ENCODE data around the gene ICOSLG. TPM values are rescaled to one million over a fixed set of nuclear protein-coding genes. Genes with fewer than 3 reads are reported as not detected.
A peak's percentile ranks its signal among the peaks of the same experiment; 100 is the strongest.
"Not testable (repeated sequence)": the region's sequence is repeated elsewhere in the genome, so short reads cannot be mapped to it uniquely, and the experiment has no call there.

Gene ICOSLG, protein sequence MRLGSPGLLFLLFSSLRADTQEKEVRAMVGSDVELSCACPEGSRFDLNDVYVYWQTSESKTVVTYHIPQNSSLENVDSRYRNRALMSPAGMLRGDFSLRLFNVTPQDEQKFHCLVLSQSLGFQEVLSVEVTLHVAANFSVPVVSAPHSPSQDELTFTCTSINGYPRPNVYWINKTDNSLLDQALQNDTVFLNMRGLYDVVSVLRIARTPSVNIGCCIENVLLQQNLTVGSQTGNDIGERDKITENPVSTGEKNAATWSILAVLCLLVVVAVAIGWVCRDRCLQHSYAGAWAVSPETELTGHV
- total RNA-seq, result 2.6 TPM

DNA sequence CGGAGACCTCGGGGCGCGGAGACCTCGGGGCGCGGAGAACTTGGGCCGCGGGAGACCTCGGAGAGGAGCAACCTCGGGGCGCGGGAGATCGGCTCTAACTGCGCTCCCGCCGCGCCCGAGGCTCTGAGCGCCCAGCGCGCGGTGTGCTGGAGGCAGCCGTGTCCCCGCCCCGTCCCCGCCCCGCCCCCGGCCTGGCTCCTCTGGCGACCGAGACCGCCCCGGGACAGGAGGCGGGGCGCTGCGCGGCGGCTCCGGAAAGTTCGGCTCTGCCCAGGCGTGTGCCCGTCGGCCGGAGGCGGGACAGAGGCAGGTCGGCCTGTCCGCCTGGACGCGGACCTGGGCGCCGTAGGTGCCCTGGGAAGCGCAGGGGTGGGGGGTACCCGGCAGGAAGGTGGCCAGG lies at the start of gene ICOSLG:
Gene ICOSLG, minus strand, starts transcription at position 102 of the 400 bp plus-strand sequence. CDS start 126 bp downstream, outside the sequence.
- H3K27ac ChIP-seq (ENCODE audit: low read depth, low read length); H3K4me3 ChIP-seq (ENCODE audit: low read length in 3 of 3); H3K9ac ChIP-seq (ENCODE audit: low read depth in 1 of 3, low read length in 3 of 3); H3K9me3 ChIP-seq (ENCODE audit: control insufficient read depth in 3 of 3, low read length in 3 of 3); H3K4me1 ChIP-seq (ENCODE audit: control insufficient read depth in 3 of 3, insufficient read depth in 3 of 3, low read length in 3 of 3); H3K36me3 ChIP-seq (ENCODE audit: control insufficient read depth in 3 of 3, insufficient read depth in 3 of 3, low read length in 3 of 3); H3K27me3 ChIP-seq (ENCODE audit: control insufficient read depth in 3 of 3, insufficient read depth in 3 of 3, low read length in 3 of 3): not testable (repeated sequence)

DNA sequence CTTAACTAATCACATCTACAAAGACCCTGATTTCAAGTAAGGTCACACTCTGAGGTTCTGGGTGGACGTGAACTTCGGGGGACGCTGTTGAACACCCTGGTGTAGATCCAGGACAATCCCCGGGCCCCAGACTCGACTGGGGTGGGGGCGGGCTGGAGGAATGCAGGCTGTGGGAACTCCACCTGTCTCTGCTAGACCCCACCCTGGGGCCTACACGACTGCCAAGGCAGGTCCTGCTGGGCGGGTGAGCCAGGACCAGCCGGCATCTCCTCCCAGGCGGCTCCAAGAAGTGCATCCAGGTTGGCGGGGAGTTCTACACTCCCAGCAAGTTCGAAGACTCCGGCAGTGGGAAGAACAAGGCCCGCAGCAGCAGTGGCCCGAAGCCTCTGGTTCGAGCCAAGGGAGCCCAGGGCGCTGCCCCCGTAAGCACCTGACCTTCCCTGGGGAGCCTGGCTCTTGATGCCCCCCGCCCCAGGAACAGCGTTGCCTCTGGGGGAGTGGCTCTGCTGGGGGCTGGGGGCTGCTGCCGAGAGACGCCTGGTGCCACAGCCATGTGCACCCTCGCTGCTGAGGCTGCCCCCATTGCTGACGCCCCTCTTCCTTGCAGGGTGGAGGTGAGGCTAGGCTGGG lies 48.8 kb upstream of the ICOSLG start:
- Histone ChIP-seq H3K9ac (ENCODE audit: low read depth in 1 of 3, low read length in 3 of 3) (no peak overlapping the region), H3K27me3 (ENCODE audit: control insufficient read depth in 3 of 3, insufficient read depth in 3 of 3, low read length in 3 of 3) (peaks cover 14 to 39% (median 27%) of the 10 kb centered on the region in 3 donors), H3K36me3 (ENCODE audit: control insufficient read depth in 3 of 3, insufficient read depth in 3 of 3, low read length in 3 of 3) (no peaks in the 10 kb centered on the region), H3K9me3 (ENCODE audit: control insufficient read depth in 3 of 3, low read length in 3 of 3) (no peaks in the 10 kb centered on the region), H3K4me1 (ENCODE audit: control insufficient read depth in 3 of 3, insufficient read depth in 3 of 3, low read length in 3 of 3) (peaks cover 0 to 3% (median 2%) of the 10 kb centered on the region in 3 donors), H3K4me3 (ENCODE audit: low read length in 3 of 3) (no peak overlapping the region), H3K27ac (ENCODE audit: low read depth, low read length) (no peak overlapping the region)

DNA sequence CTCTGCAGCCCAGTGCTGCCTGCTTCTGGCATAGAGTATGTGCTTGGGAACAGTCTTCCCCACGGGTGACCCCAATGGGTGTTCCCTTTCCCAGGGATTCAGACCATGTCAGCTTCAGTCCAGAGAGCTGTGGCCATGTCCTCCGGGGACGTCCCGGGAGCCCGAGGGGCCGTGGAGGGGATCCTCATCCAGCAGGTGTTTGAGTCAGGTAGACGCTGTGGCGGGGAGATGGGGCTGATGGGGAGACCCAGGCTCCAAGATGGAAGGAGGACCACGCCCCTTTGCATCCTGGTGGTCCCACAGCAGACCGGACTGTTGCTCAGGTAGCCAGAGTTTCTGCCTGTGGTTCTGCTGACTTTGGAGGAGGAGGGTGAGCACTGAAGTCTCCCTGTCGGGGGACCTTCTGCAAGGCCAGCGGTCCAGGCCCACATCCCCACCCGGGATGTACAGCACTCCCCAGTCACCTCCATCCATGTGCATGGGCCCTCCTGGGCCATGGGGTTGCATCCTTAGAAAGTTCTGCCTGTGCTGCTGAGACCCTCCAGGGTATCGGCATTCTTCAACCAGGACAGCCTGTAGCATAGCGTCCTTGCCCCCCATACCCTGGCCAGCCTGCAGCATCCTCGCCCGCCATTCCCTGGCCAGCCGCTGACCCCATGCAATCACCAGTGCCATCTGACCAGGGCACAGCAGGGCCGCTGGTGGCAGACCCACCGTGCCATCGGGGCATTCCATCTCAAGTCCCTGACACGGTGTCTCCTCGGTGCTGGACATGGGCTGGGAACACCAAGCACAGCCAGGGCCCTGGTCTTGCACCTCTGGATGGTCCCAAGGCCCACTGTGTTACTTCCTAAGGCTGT lies 47.7 kb upstream of the ICOSLG start:
- no peak overlapping the region for H3K9ac ChIP-seq (ENCODE audit: low read depth in 1 of 3, low read length in 3 of 3)
- H3K36me3 ChIP-seq (ENCODE audit: control insufficient read depth in 3 of 3, insufficient read depth in 3 of 3, low read length in 3 of 3), result no peaks in the 10 kb centered on the region
- no peak overlapping the region for H3K4me3 ChIP-seq (ENCODE audit: low read length in 3 of 3)
- H3K4me1 ChIP-seq (ENCODE audit: control insufficient read depth in 3 of 3, insufficient read depth in 3 of 3, low read length in 3 of 3), result peaks cover 0 to 3% (median 2%) of the 10 kb centered on the region in 3 donors
- peaks cover 14 to 41% (median 27%) of the 10 kb centered on the region in 3 donors for H3K27me3 ChIP-seq (ENCODE audit: control insufficient read depth in 3 of 3, insufficient read depth in 3 of 3, low read length in 3 of 3)
- no peaks in the 10 kb centered on the region for H3K9me3 ChIP-seq (ENCODE audit: control insufficient read depth in 3 of 3, low read length in 3 of 3)
- H3K27ac ChIP-seq (ENCODE audit: low read depth, low read length), result no peak overlapping the region

DNA sequence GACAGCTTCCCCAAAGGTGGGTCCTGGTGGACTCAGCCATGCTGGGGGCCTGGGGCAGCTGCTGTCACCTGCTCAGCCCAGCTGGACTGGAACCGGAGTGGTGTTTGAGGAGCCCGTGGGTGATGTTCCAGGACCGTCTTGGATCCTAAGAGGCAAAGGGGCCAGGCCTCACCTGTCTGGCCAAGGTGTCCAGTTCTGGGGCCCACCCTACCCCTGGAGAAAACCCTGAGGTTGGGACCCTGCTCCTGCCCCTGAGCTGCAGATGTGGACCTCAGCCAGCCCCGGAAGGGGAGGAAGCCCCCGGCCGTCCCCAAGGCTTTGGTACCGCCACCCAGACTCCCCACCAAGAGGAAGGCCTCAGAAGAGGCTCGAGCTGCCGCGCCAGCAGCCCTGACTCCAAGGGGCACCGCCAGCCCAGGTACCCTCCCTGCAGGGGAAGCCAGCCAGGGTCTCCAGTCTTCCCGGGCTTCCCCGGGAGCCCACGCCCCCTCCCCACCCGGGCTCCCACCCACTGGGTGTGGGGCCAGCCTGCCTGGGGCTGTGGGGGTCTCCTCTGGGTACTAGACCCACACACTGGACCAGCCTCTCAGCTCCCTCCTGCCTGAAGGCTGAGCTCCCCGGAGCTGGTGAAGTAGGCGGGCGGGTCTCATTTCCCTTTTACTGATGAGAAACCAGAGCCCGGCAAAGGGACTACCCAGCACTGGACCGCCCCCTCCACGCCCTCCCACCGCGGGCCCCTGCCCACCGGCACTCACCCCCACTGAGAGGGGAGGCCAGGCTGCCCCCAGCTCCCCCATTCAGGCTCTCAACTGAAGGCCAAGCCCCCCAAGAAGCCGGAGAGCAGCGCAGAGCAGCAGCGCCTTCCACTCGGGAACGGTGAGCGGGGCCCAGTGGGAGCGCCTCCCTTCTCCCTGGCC lies 46.2 kb upstream of the ICOSLG start:
- H3K36me3 ChIP-seq (ENCODE audit: control insufficient read depth in 3 of 3, insufficient read depth in 3 of 3, low read length in 3 of 3), result no peaks in the 10 kb centered on the region
- peaks cover 14 to 35% (median 27%) of the 10 kb centered on the region in 3 donors for H3K27me3 ChIP-seq (ENCODE audit: control insufficient read depth in 3 of 3, insufficient read depth in 3 of 3, low read length in 3 of 3)
- H3K9me3 ChIP-seq (ENCODE audit: control insufficient read depth in 3 of 3, low read length in 3 of 3), result no peaks in the 10 kb centered on the region
- no peak overlapping the region for H3K27ac ChIP-seq (ENCODE audit: low read depth, low read length)
- H3K4me1 ChIP-seq (ENCODE audit: control insufficient read depth in 3 of 3, insufficient read depth in 3 of 3, low read length in 3 of 3), result peaks cover 0 to 3% (median 2%) of the 10 kb centered on the region in 3 donors
- no peak overlapping the region for H3K4me3 ChIP-seq (ENCODE audit: low read length in 3 of 3)
- H3K9ac ChIP-seq (ENCODE audit: low read depth in 1 of 3, low read length in 3 of 3), result no peak overlapping the region

DNA sequence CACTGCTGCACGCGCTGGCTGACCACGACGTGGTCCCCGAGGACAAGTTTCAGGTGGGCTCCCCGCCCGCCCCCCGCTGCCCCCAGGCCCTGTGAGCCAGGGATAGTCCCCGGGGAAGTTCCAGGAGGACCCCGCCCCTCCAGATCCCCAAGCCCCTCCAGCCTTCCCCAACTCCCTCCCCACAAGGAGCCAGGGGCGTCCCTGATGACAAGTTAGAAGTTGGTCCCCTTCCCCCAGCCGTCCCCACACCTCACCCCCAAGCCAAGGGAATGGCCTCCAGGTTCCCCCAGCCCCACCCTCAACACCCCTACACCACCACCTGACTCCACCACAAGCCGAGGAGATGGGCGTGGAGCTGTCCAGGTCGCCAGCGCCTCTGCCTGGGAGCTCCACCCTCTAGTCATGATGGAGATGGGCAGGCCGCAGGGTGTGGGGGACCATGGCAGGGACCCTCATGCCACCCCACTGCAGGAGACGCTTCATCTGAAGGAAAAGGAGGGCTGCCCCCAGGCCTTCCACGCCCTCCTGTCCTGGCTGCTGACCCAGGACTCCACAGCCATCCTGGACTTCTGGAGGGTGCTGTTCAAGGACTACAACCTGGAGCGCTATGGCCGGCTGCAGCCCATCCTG lies 45.5 kb upstream of the ICOSLG start:
- H3K36me3 ChIP-seq (ENCODE audit: control insufficient read depth in 3 of 3, insufficient read depth in 3 of 3, low read length in 3 of 3), result no peaks in the 10 kb centered on the region
- peaks cover 14 to 32% (median 27%) of the 10 kb centered on the region in 3 donors for H3K27me3 ChIP-seq (ENCODE audit: control insufficient read depth in 3 of 3, insufficient read depth in 3 of 3, low read length in 3 of 3)
- H3K9ac ChIP-seq (ENCODE audit: low read depth in 1 of 3, low read length in 3 of 3), result no peak overlapping the region
- H3K4me1 ChIP-seq (ENCODE audit: control insufficient read depth in 3 of 3, insufficient read depth in 3 of 3, low read length in 3 of 3), result peaks cover 0 to 3% (median 2%) of the 10 kb centered on the region in 3 donors
- H3K27ac ChIP-seq (ENCODE audit: low read depth, low read length), result no peak overlapping the region
- no peaks in the 10 kb centered on the region for H3K9me3 ChIP-seq (ENCODE audit: control insufficient read depth in 3 of 3, low read length in 3 of 3)
- H3K4me3 ChIP-seq (ENCODE audit: low read length in 3 of 3), result no peak overlapping the region

DNA sequence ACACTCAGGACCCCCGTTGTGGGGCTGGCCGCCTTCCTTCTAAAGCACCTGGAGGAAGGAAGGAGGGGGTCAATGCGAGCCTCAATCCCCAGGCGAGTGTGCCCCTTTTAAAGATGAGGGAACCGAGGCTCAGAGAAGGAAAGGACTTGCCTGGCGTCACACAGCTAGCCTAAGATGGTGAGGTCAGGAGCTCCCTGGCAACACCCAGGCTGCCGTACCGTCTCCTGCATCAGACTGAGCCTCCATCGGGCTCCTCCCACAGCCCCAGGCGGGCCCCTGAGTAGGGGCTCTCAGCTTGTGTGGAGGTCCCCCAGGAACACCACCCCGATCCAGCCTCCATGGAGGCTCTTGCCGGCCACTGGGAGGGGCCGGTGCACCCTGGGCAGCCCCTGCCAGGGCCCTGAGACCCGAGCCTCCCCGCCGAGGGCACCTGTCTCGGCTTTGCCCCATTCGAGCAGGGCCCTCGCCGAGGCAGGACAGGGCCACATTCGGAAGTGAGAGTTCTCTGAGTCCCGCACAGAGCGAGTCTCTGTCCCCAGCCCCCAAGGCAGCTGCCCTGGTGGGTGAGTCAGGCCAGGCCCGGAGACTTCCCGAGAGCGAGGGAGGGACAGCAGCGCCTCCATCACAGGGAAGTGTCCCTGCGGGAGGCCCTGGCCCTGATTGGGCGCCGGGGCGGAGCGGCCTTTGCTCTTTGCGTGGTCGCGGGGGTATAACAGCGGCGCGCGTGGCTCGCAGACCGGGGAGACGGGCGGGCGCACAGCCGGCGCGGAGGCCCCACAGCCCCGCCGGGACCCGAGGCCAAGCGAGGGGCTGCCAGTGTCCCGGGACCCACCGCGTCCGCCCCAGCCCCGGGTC lies 44.6 kb upstream of the ICOSLG start, which contains the start of gene AIRE:
Gene AIRE, plus strand, starts transcription at position 739 of the 855 bp plus-strand sequence. CDS start 131 bp downstream, outside the sequence.
- Histone ChIP-seq H3K9ac (ENCODE audit: low read depth in 1 of 3, low read length in 3 of 3) (peak within 1 kb of the TSS in 1 of 3 donors; percentile 62), H3K9me3 (ENCODE audit: control insufficient read depth in 3 of 3, low read length in 3 of 3) (no peaks in the 10 kb centered on the region), H3K27me3 (ENCODE audit: control insufficient read depth in 3 of 3, insufficient read depth in 3 of 3, low read length in 3 of 3) (peaks cover 14 to 32% (median 27%) of the 10 kb centered on the region in 3 donors), H3K27ac (ENCODE audit: low read depth, low read length) (no peak within 1 kb of the TSS), H3K4me3 (ENCODE audit: low read length in 3 of 3) (no peak within 1 kb of the TSS), H3K4me1 (ENCODE audit: control insufficient read depth in 3 of 3, insufficient read depth in 3 of 3, low read length in 3 of 3) (peaks cover 0 to 3% (median 2%) of the 10 kb centered on the region in 3 donors), H3K36me3 (ENCODE audit: control insufficient read depth in 3 of 3, insufficient read depth in 3 of 3, low read length in 3 of 3) (no peaks in the 10 kb centered on the region)

DNA sequence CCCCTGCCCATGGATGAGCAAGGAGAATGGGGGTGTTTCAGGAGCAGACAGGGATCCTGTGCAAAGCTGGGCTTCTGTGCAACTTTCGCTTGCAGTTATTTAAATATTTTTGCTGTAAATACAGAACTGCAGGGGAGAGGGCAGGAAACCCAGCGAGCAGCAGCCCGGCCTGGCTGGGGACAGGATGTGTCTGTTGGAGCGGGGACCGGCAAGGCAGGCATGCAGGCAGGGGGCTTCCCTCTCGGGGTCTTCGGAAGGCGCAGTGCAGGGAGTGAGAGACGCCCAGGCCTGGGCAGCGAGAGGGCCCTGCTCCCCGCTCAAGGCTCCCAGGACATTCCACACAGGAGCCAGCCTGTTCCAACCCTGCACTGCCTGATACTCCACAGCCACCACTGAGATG lies 43.2 kb upstream of the ICOSLG start:
- no peak overlapping the region for H3K9ac ChIP-seq (ENCODE audit: low read depth in 1 of 3, low read length in 3 of 3)
- no peak overlapping the region for H3K4me3 ChIP-seq (ENCODE audit: low read length in 3 of 3)
- H3K4me1 ChIP-seq (ENCODE audit: control insufficient read depth in 3 of 3, insufficient read depth in 3 of 3, low read length in 3 of 3), result peaks cover 0 to 3% (median 2%) of the 10 kb centered on the region in 3 donors
- peaks cover 14 to 32% (median 27%) of the 10 kb centered on the region in 3 donors for H3K27me3 ChIP-seq (ENCODE audit: control insufficient read depth in 3 of 3, insufficient read depth in 3 of 3, low read length in 3 of 3)
- no peaks in the 10 kb centered on the region for H3K36me3 ChIP-seq (ENCODE audit: control insufficient read depth in 3 of 3, insufficient read depth in 3 of 3, low read length in 3 of 3)
- H3K27ac ChIP-seq (ENCODE audit: low read depth, low read length), result no peak overlapping the region
- no peaks in the 10 kb centered on the region for H3K9me3 ChIP-seq (ENCODE audit: control insufficient read depth in 3 of 3, low read length in 3 of 3)

DNA sequence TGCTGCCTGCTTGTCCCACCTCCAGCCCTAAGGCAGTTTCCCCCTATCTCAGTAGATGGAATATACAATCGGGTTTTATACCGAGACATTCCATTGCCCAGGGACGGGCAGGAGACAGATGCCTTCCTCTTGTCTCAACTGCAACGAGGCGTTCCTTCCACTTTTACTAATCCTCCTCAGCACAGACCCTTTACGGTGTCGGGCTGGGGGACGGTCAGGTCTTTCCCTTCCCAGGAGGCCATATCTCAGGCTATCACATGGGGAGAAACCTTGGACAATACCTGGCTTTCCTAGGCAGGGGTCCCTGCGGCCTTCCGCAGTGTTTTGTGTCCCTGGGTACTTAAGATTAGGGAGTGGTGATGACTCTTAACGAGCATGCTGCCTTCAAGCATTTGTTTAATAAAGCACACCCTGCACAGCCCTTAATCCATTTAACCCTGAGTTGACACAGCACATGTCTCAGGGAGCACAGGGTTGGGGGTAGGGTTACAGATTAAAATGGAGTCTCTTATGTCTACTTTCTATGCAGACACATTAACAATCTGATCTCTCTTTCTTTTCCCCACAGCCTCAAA lies 42.6 kb upstream of the ICOSLG start:
- H3K27ac ChIP-seq (ENCODE audit: low read depth, low read length); H3K36me3 ChIP-seq (ENCODE audit: control insufficient read depth in 3 of 3, insufficient read depth in 3 of 3, low read length in 3 of 3); H3K9ac ChIP-seq (ENCODE audit: low read depth in 1 of 3, low read length in 3 of 3); H3K9me3 ChIP-seq (ENCODE audit: control insufficient read depth in 3 of 3, low read length in 3 of 3); H3K4me3 ChIP-seq (ENCODE audit: low read length in 3 of 3); H3K4me1 ChIP-seq (ENCODE audit: control insufficient read depth in 3 of 3, insufficient read depth in 3 of 3, low read length in 3 of 3): not testable (repeated sequence)
- peaks cover 14 to 32% (median 25%) of the 10 kb centered on the region in 3 donors for H3K27me3 ChIP-seq (ENCODE audit: control insufficient read depth in 3 of 3, insufficient read depth in 3 of 3, low read length in 3 of 3)

Data from skeletal muscle tissue (tissue), 4 donors.